HCT116 (cell line): ENCODE measurements around the gene ZNF169.
"Not testable (repeated sequence)": the region's sequence is repeated elsewhere in the genome, so short reads cannot be mapped to it uniquely, and the experiment has no call there.

Source experiments
- CBX3 ChIP-seq: IDR thresholded peaks from 2 replicates; pipeline ENCODE4 v1.6.1; 2012; ENCODE audit warnings: low read depth
- EZH2 ChIP-seq: fragments of 200-600 bp; sonication (generic); IDR thresholded peaks from 2 replicates; pipeline ENCODE4 v1.6.1; 2017; ENCODE audit warnings: antibody characterized with exemption, mixed run types
- POLR2A ChIP-seq: IDR thresholded peaks from 2 replicates; pipeline ENCODE4 v1.7.0; 2011; ENCODE audit warnings: borderline replicate concordance; ENCODE audit not compliant: insufficient read depth, insufficient read length; ENCODE audit errors: extremely low read depth
- SIN3A ChIP-seq: IDR thresholded peaks from 2 replicates; pipeline ENCODE4 v1.6.1; 2012; ENCODE audit warnings: low read depth
- TF ChIP-seq, protein P1 (sequence below): IDR thresholded peaks from 2 replicates; pipeline ENCODE4 v1.6.1; 2012

DNA sequence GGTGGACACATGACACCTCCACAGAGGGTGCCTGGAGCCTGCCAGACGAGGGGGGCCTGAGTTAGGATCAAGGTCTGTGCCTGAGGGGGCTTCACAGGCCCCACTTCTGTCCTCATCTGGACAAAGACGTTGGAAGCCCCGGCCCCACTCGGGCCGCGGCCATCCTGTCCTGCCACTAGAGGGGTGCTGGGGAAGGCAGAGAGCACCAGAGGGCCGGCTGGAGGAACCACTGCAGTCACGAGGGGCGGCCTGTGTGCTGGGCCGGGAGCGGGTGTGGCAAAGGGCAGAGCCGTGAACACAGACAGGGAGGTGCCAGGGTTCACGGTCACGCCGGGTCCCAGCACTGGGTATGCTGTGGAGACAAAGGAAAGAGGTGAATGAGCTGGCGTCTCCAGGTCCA is 66.5 kb downstream of the ZNF169 start:
- TF ChIP-seq, protein P1, sequence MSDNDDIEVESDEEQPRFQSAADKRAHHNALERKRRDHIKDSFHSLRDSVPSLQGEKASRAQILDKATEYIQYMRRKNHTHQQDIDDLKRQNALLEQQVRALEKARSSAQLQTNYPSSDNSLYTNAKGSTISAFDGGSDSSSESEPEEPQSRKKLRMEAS = not testable (repeated sequence)
- TF ChIP-seq EZH2, CBX3, POLR2A, SIN3A: not testable (repeated sequence)
